ENCODE results near the gene PWWP2A. TPM values are rescaled to one million over a fixed set of nuclear protein-coding genes. Genes with fewer than 3 reads are reported as not detected.
"Not testable (repeated sequence)": the region's sequence is repeated elsewhere in the genome, so short reads cannot be mapped to it uniquely, and the experiment has no call there.

PWWP2A gene
- total and polyA plus RNA-seq, 2 of the 4 experiments (the other 2 are of a cell fraction), result 8.8 to 12.5 TPM

GRCh38 chr5:160144436-160144835 lies 25.2 kb upstream of the PWWP2A start:
- H4K8ac ChIP-seq (ENCODE audit: low read depth in 2 of 2, low read length in 2 of 2); H3K4me1 ChIP-seq (ENCODE audit: control insufficient read depth, insufficient read depth, low read length); H3K27ac ChIP-seq (ENCODE audit: insufficient read depth, low read length); CTCF ChIA-PET; H4K5ac ChIP-seq (ENCODE audit: low read depth, low read length); H2BK15ac ChIP-seq (ENCODE audit: low read depth, low read length); H3K56ac ChIP-seq (ENCODE audit: extremely low read depth, insufficient read depth, low read length); H2BK20ac ChIP-seq (ENCODE audit: low read depth, low read length); BruUV-seq (replicated peaks); H2BK5ac ChIP-seq (ENCODE audit: low read depth, low read length, poor library complexity, severe bottlenecking); POLR2A ChIA-PET (ENCODE audit: unreplicated experiment); H4K20me1 ChIP-seq (ENCODE audit: insufficient read depth, low read length); H3K79me1 ChIP-seq (ENCODE audit: low read depth in 1 of 2, low read length in 2 of 2); H2AFZ ChIP-seq (replicated peaks; ENCODE audit: low read length, poor library complexity); H3K36me3 ChIP-seq (ENCODE audit: control insufficient read depth, insufficient read depth, low read length); H3K9me1 ChIP-seq (ENCODE audit: insufficient read depth, low read length); H3K9me3 ChIP-seq (ENCODE audit: control insufficient read depth, insufficient read depth, low read length); H2AK9ac ChIP-seq (replicated peaks; ENCODE audit: low read depth, low read length, poor library complexity); intact Hi-C loops (cut with micrococcal nuclease); H3K4ac ChIP-seq (ENCODE audit: low read depth, low read length); H3K23ac ChIP-seq (ENCODE audit: low read depth, low read length); H2BK120ac ChIP-seq (ENCODE audit: low read depth, low read length); ATAC-seq (ENCODE audit: low read depth); H2AK5ac ChIP-seq (ENCODE audit: low read depth, low read length); H3K14ac ChIP-seq (replicated peaks; ENCODE audit: low read depth, low read length); H3K4me2 ChIP-seq (ENCODE audit: low read depth, low read length); H3K27me3 ChIP-seq (ENCODE audit: control insufficient read depth, insufficient read depth, low read length); DNase-seq; H4K91ac ChIP-seq (ENCODE audit: insufficient read depth, low read depth, low read length); dilution Hi-C loops (cut with HindIII; ENCODE audit: low sequenced_read_pairs, unreplicated experiment); H3K4me3 ChIP-seq (ENCODE audit: insufficient read depth, low read depth, low read length); H3K9ac ChIP-seq (ENCODE audit: low read depth, low read length); H3K18ac ChIP-seq (ENCODE audit: low read depth, low read length); in situ Hi-C loops (cut with MboI; ENCODE audit: low sequenced_read_pairs): not testable (repeated sequence)
- no CpG with 5 or more reads among the region's 7 CpGs for WGBS, 2 experiments (ENCODE audit: extremely low coverage in 2 of 2, insufficient read length in 1 of 2)

Measured in IMR-90 (cell line).